ENCODE measurements around the gene SEC23B. TPM values are rescaled to one million over a fixed set of nuclear protein-coding genes. Genes with fewer than 3 reads are reported as not detected.

SEC23B gene
- total and polyA plus RNA-seq, 2 of the 13 experiments (the other 11 are each of a cell fraction or from before 2014, with no cell fraction given): 114 to 120 TPM

DNA sequence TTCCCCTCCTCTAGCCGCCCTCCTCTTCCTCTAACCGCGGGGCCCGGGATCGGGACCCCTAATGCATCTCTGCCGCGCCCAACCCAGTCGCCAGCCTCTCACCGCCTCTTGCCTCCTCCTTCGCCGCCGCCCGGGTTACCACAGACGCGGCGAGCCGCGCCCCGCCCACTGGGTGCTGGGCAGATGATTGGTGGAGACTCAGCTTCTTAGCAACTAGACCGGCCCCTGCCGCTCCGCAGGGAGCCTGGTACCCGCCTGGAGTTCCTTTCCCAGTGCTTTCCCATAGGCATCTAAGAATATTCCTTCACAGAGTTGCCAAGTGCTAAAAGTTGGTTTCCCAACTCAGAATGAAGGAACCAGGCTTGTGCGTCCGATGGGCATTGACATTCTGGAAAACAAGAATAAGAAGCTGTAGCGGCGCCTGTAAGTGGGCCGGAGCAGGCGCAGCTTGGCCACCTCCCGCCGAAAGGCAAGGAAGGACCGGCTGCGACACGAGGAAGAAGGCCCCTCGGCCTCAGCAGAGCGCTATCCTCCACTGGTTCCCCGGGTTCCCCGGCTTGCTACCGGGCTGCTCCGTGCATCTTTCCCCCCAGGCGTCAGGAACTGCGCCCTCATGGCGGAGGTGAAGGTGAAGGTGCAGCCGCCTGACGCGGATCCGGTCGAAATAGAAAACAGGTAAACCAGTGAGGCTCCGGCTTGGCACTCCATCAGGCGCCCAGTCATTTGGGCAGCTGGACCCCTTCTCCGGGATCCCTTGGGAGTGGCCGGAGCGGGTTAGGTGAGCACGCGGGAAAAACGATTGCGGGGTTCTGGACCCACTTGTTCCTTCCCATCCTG lies 40.6 kb upstream of the SEC23B start, which contains the start of the genes DZANK1 and POLR3F (continued):
- TF ChIP-seq, protein P1, sequence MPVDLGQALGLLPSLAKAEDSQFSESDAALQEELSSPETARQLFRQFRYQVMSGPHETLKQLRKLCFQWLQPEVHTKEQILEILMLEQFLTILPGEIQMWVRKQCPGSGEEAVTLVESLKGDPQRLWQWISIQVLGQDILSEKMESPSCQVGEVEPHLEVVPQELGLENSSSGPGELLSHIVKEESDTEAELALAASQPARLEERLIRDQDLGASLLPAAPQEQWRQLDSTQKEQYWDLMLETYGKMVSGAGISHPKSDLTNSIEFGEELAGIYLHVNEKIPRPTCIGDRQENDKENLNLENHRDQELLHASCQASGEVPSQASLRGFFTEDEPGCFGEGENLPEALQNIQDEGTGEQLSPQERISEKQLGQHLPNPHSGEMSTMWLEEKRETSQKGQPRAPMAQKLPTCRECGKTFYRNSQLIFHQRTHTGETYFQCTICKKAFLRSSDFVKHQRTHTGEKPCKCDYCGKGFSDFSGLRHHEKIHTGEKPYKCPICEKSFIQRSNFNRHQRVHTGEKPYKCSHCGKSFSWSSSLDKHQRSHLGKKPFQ (CRISPR knock-in tag; IDR thresholded peaks at IDR 0.05; ENCODE audit: insufficient replicate concordance): no peak
- TF ChIP-seq NFYC (CRISPR knock-in tag; IDR thresholded peaks at IDR 0.05): peak; percentile 84
- TF ChIP-seq MZF1 (CRISPR knock-in tag; IDR thresholded peaks at IDR 0.05; ENCODE audit: borderline replicate concordance): no peak
- TF ChIP-seq BCL6 (CRISPR knock-in tag; IDR thresholded peaks at IDR 0.05): peak; percentile 69
- peak; percentile 81 for TF ChIP-seq CBX1 (IDR thresholded peaks at IDR 0.05; ENCODE audit: low read depth)
- TF ChIP-seq SOX13 (IDR thresholded peaks at IDR 0.05): no peak
- peak in 1 of 2 experiments; percentile 64; a peak in 3 of 4 replicates for TF ChIP-seq SOX13 (CRISPR knock-in tag; conservative IDR thresholded peaks at IDR 0.05 in 1 of 2, IDR thresholded peaks at IDR 0.05 in 1 of 2)
- peak; percentile 62 for TF ChIP-seq FOSL2 (CRISPR knock-in tag; IDR thresholded peaks at IDR 0.05)
- peak; percentile 95 for TF ChIP-seq HCFC1 (IDR thresholded peaks at IDR 0.05; ENCODE audit: low read depth, low read length)
- peak; percentile 68; the same call in 1 of the 2 replicates for TF ChIP-seq MED13 (CRISPR knock-in tag; IDR thresholded peaks at IDR 0.05)
- TF ChIP-seq ZSCAN29 (CRISPR knock-in tag; conservative IDR thresholded peaks at IDR 0.05): no peak; the same call in 1 of the 2 replicates
- TF ChIP-seq, protein P2, sequence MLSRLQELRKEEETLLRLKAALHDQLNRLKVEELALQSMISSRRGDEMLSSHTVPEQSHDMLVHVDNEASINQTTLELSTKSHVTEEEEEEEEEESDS (CRISPR knock-in tag; IDR thresholded peaks at IDR 0.05; ENCODE audit: borderline replicate concordance): no peak
- TF ChIP-seq, protein P3, sequence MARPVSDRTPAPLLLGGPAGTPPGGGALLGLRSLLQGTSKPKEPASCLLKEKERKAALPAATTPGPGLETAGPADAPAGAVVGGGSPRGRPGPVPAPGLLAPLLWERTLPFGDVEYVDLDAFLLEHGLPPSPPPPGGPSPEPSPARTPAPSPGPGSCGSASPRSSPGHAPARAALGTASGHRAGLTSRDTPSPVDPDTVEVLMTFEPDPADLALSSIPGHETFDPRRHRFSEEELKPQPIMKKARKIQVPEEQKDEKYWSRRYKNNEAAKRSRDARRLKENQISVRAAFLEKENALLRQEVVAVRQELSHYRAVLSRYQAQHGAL (CRISPR knock-in tag; IDR thresholded peaks at IDR 0.05; ENCODE audit: not compliant biosample characterization): no peak
- TF ChIP-seq, protein P4, sequence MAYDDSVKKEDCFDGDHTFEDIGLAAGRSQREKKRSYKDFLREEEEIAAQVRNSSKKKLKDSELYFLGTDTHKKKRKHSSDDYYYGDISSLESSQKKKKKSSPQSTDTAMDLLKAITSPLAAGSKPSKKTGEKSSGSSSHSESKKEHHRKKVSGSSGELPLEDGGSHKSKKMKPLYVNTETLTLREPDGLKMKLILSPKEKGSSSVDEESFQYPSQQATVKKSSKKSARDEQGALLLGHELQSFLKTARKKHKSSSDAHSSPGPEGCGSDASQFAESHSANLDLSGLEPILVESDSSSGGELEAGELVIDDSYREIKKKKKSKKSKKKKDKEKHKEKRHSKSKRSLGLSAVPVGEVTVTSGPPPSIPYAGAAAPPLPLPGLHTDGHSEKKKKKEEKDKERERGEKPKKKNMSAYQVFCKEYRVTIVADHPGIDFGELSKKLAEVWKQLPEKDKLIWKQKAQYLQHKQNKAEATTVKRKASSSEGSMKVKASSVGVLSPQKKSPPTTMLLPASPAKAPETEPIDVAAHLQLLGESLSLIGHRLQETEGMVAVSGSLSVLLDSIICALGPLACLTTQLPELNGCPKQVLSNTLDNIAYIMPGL (CRISPR knock-in tag; IDR thresholded peaks at IDR 0.05; ENCODE audit: borderline replicate concordance in 1 of 2, low read depth in 1 of 2): peak; percentile 69 to 78; a peak in 3 of 4 replicates
- no peak for TF ChIP-seq ZNF383 (CRISPR knock-in tag; IDR thresholded peaks at IDR 0.05; ENCODE audit: borderline replicate concordance)
- TF ChIP-seq ZFX (CRISPR knock-in tag; IDR thresholded peaks at IDR 0.05; ENCODE audit: low read depth): peak; percentile 88
- no peak for TF ChIP-seq ZNF207 (IDR thresholded peaks at IDR 0.05; ENCODE audit: borderline replicate concordance)
- TF ChIP-seq ZNF775 (CRISPR knock-in tag; IDR thresholded peaks at IDR 0.05; ENCODE audit: borderline replicate concordance): no peak
- TF ChIP-seq STAG1 (CRISPR knock-in tag; IDR thresholded peaks at IDR 0.05): peak; percentile 13
- TF ChIP-seq NFE2L1 (CRISPR knock-in tag; IDR thresholded peaks at IDR 0.05; ENCODE audit: borderline replicate concordance): no peak
- peak; percentile 42 for TF ChIP-seq PTBP1 (IDR thresholded peaks at IDR 0.05; ENCODE audit: low read depth, low read length, poor library complexity, severe bottlenecking)
- no peak; the same call in 1 of the 2 replicates for TF ChIP-seq SNAI1 (CRISPR knock-in tag; IDR thresholded peaks at IDR 0.05; ENCODE audit: borderline replicate concordance)
- TF ChIP-seq REXO4 (CRISPR knock-in tag; IDR thresholded peaks at IDR 0.05; ENCODE audit: borderline replicate concordance): 0 out of 2 replicates have a peak, but pooled peaks have one; percentile 10
- 0 out of 2 replicates have a peak, but pooled peaks have one; percentile 9 for TF ChIP-seq ZBTB7B (CRISPR knock-in tag; IDR thresholded peaks at IDR 0.05)
- TF ChIP-seq HNRNPK (IDR thresholded peaks at IDR 0.05; ENCODE audit: low read depth, low read length, poor library complexity, severe bottlenecking): no peak
